Right forelimb (tissue), 1 donor: ENCODE results near the gene ADCY9.

Experiments used
- DNase-seq: peaks from one replicate; pipeline ENCODE4 v3.0.0-alpha.2; 2018

The ADCY9 gene

GRCh38 chr16:4025428-4025827 is 90.8 kb downstream of the ADCY9 start:
- no peak for DNase-seq

GRCh38 chr16:4021916-4022315 is 94.3 kb downstream of the ADCY9 start:
- no peak for DNase-seq

GRCh38 chr16:4021070-4021779 is 95.0 kb downstream of the ADCY9 start:
- DNase-seq = no peak

GRCh38 chr16:4019371-4019791 is 96.9 kb downstream of the ADCY9 start:
- DNase-seq = no peak

GRCh38 chr16:4018391-4018790 is 97.9 kb downstream of the ADCY9 start:
- DNase-seq = peak; percentile 63

- DNase-seq = no peak
These were observed 98.4 kb downstream of the ADCY9 start for GRCh38 chr16:4017807-4018206.

- no peak for DNase-seq
These were observed 99.6 kb downstream of the ADCY9 start for GRCh38 chr16:4016658-4017057.

GRCh38 chr16:4016005-4016352 is 100.3 kb downstream of the ADCY9 start:
- no peak for DNase-seq

- DNase-seq = no peak
These were observed 100.8 kb downstream of the ADCY9 start for GRCh38 chr16:4015275-4016004.

- DNase-seq = no peak
These were observed 104.2 kb downstream of the ADCY9 start for GRCh38 chr16:4011940-4012629.

- DNase-seq = no peak
These were observed 104.9 kb downstream of the ADCY9 start for GRCh38 chr16:4011225-4011939.

- DNase-seq = no peak
These were observed 105.8 kb downstream of the ADCY9 start for GRCh38 chr16:4010225-4011158.

GRCh38 chr16:4009177-4009576 is 107.1 kb downstream of the ADCY9 start:
- no peak for DNase-seq

- DNase-seq = no peak
These were observed 108.1 kb downstream of the ADCY9 start for GRCh38 chr16:4008116-4008515.

GRCh38 chr16:4006397-4006999 is 109.7 kb downstream of the ADCY9 start:
- DNase-seq = no peak

- DNase-seq = no peak
These were observed 110.5 kb downstream of the ADCY9 start for GRCh38 chr16:4005731-4006130.

- DNase-seq = no peak
These were observed 111.0 kb downstream of the ADCY9 start for GRCh38 chr16:4005281-4005680.

GRCh38 chr16:4004206-4004605 is 112.0 kb downstream of the ADCY9 start:
- DNase-seq = no peak

- no peak for DNase-seq
These were observed 112.7 kb downstream of the ADCY9 start for GRCh38 chr16:4003576-4003975.

GRCh38 chr16:4003166-4003565 is 113.1 kb downstream of the ADCY9 start:
- no peak for DNase-seq

GRCh38 chr16:4002121-4002520 is 114.1 kb downstream of the ADCY9 start:
- no peak for DNase-seq
